SIG-M5 treated with dmso at 0.1 percent for 504 hours (cell line): Measurements from ENCODE around the gene KLHL10.
"Not testable (repeated sequence)": the region's sequence is repeated elsewhere in the genome, so short reads cannot be mapped to it uniquely, and the experiment has no call there.

Experiments used
- DNase-seq: peaks from one replicate; lab custom pipeline; 2025; ENCODE audit not compliant: unreplicated experiment; lab: John Stamatoyannopoulos, UW

KLHL10 gene

GRCh38 chr17:41813152-41813680, 24.4 kb upstream of the KLHL10 start:
- DNase-seq: no peak

DNA sequence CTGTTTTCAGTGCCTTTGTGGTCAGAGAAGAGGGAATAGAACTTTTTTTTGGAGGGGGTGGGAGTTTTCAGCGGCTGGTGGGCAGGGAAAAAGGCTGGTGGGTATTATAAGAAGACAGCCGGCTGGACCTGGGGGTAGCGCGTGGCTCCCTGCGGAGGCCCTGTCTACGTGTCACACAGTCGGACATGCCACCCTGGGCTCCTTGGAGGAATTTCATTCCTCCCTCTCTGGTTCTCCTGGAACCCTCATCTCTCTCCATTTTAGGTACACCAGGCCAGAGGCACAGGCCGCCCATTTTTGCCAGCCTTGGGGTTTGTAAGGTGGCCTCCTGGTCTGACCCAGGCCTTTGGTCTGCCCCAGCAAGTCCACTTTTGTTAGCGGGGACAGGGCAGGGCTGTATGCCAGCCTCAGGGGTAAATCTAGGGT, 23.9 kb upstream of the KLHL10 start:
- DNase-seq: no peak

- DNase-seq: no peak
These were observed 23.4 kb upstream of the KLHL10 start for GRCh38 chr17:41814195-41814594.

GRCh38 chr17:41816637-41817320, 20.8 kb upstream of the KLHL10 start:
- DNase-seq: no peak

GRCh38 chr17:41818024-41818423, 19.6 kb upstream of the KLHL10 start:
- DNase-seq: no peak

DNA sequence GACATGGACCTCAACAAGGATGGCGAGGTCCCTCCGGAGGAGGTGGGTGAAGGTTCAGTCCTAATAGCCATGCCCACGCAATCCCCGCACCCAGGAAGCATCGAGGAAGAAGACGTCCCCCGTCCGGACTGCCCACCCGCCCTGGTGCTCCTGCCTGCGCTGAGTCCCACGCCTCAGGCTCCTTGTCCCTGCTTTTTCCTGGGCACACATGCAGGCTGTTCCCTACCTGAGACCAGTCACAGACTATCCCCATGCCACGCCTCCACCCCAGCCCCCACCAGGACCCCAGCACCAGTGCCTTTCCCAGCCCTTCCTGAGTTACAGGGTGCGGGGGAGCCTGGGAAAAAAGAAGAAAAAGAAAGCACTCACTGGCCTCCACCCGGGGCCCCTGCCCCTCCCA, 15.8 kb upstream of the KLHL10 start:
- DNase-seq: no peak

DNA sequence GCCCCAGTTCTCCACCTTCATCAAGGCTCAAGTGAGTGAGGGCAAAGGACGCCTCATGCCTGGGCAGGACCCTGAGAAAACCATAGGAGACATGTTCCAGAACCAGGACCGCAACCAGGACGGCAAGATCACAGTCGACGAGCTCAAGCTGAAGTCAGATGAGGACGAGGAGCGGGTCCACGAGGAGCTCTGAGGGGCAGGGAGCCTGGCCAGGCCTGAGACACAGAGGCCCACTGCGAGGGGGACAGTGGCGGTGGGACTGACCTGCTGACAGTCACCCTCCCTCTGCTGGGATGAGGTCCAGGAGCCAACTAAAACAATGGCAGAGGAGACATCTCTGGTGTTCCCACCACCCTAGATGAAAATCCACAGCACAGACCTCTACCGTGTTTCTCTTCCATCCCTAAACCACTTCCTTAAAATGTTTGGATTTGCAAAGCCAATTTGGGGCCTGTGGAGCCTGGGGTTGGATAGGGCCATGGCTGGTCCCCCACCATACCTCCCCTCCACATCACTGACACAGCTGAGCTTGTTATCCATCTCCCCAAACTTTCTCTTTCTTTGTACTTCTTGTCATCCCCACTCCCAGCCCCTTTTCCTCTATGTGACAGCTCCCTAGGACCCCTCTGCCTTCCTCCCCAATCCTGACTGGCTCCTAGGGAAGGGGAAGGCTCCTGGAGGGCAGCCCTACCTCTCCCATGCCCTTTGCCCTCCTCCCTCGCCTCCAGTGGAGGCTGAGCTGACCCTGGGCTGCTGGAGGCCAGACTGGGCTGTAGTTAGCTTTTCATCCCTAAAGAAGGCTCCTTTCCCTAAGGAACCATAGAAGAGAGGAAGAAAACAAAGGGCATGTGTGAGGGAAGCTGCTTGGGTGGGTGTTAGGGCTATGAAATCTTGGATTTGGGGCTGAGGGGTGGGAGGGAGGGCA, 15.1 kb upstream of the KLHL10 start:
- DNase-seq: no peak

DNA sequence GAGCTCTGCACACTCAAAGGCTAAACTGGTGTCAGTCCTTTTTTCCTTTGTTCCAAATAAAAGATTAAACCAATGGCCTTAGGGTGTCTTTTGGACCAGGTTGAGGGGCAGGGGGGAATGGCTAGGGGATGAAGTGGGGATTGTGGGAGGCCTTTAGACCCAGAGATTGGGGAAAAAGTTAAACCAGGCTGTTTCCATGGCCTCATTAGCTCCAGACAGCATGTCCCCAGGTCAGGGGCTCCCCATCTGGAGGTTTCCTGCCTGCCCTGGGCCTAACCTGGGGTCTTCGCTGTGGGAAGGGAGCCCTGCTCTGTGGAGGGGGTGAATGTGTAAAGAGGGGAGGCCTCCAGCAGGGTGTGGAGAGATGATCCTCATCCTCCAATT, 14.5 kb upstream of the KLHL10 start:
- no peak for DNase-seq

DNA sequence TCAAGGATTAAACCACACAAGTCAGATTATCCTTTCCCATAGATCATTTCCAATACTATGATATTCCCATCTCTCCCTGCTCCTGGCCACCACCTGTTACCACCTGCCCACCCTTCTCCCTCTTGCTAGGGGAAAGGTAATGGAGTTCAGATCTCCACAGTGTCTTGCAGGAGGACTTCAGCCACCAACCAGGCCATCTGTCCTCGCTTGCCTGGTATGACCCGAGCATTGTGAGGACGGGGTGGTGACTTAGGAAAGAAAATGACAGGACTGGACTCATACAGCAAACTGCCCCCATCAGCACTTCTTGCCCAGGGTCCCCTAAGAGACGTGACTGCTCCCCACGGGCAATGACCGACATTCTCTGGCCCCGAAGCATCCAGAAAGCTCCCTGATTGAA, 14.0 kb upstream of the KLHL10 start:
- no peak for DNase-seq

DNA sequence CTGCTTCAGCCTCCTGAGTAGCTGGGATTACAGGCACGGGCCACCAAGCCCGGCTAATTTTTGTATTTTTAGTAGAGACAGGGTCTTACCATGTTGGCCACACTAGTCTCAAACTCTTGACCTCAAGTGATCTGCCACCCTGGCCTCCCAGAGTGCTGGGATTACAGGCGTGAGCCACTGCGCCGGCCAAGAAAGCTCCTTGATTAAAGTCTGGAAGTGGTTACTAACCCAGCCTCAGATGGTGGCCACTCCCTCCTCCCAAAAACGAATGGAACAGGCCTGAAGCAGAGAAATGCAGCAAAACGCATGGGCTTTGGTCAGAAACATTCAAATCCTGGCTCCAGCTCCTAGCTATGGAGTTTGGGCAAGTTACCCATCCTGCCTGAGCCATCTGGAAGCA, 13.5 kb upstream of the KLHL10 start:
- DNase-seq: no peak

GRCh38 chr17:41825175-41825845, 12.3 kb upstream of the KLHL10 start:
- DNase-seq: no peak

GRCh38 chr17:41829961-41830360, 7.7 kb upstream of the KLHL10 start:
- not testable (repeated sequence) for DNase-seq

GRCh38 chr17:41835214-41835799, 2.3 kb upstream of the KLHL10 start:
- DNase-seq: no peak

DNA sequence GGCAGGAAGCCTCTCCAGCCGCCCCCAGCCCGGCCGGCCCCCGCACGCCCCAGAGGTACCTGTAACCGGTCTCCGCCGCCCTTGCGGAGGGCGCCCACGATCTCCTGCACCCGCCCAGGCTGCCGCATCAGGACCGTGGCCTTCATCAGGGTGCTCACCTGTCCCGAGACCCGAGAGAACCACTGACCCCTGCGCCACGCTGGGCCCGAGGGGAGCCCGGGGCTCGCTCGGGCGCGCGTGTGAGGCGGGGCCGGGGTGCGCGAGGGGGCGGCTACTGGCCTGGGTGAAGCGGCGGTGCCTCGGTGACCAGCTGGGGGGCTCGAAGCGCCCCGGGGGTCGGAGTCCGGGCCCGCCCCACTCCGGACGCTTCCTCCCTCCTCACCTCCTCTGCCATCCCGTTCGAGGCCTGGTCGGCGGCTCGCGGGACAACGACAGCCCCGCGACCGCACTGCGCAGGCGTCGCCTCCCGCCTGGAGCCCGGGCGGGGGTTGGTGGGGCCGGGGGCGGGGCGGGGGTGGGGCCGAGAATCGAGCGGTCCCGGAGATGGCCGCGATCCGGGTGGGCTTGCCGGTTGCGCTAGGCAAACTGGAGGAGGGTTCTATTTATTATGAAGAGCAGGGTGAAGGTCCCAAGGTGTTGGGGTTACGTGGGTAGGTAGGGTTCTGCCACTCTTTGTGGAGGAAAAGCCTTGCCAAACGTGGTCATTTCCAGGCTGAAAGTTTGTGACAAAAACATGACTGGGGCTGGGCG, 1.6 kb upstream of the KLHL10 start, which contains the start of gene NT5C3B:
Gene NT5C3B (minus strand): TSS at position 433 of the 750 bp plus-strand sequence. CDS start 39 bp downstream, at position 394.
- no peak for DNase-seq

DNA sequence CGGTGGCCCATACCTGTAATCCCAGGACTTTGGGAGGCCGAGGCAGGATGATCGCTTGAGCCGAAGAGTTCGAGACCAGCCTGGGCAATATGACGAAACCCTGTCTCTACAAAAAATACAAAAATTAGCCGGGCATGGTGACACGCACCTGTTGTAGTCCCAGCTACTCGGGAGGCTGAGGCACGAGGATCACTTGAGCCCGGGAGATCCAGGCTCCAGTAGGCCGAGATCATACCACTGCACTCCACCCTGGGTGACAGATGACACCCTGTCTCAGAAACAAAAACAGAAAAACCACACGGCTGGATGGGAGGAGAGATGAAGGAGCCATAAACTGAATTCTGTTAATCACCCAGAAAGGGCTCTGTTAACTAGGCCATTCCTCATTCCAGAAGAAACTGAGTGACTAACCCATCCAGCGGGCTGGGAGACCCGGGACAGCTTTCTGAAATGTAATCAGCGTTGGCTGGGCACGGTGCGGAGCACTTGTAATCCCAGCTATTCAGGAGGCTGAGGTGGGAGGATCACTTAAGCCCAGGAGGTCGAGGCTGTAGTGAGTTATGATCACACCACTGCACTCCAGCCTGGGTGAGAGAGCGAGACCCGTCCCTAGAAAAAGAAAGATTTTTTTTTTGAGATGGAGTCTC, 952 bp upstream of the KLHL10 start:
- DNase-seq: no peak

- DNase-seq: not testable (repeated sequence)
These were observed 1.8 kb downstream of the KLHL10 start for GRCh38 chr17:41839448-41839847.

GRCh38 chr17:41840781-41841180, 3.2 kb downstream of the KLHL10 start:
- DNase-seq: not testable (repeated sequence)

DNA sequence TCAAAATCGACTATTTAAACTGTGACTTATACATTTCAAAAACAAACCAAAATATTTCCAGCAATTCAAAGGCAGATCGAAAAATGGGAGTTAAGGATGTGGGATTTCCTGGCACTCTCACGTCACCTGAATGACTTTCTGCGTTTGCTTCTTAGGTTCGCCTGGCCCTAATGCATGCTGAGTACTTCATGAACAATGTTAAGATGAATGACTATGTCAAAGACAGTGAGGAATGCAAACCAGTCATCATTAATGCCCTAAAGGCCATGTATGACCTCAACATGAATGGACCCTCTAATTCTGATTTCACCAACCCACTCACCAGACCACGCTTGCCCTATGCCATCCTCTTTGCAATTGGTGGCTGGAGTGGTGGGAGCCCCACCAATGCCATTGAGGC, 7.3 kb downstream of the KLHL10 start:
- no peak for DNase-seq

DNA sequence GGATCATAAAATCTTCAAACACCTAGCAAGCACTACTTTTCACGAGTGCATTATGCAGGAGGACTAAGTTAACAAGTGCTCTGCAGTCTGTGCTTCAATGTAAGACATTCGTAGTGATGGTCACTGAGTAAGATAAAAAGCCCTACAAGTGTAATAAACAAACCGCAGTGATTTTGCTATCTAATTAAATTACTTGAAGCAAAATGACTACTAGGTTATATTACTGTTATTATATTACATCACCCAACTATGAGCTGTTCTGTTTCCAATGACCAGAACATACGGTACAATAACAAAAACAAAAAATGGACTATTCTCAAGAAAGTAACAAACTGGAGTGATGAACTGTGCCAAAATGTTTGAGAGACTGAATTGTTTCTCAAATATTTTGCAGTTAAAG, 11.2 kb downstream of the KLHL10 start:
- DNase-seq: no peak
